Fibroblast of lung (primary cell): ENCODE data around the gene EFNB2. TPM values are rescaled to one million over a fixed set of nuclear protein-coding genes. Genes with fewer than 3 reads are reported as not detected.

ENCODE experiments used
- DNase-seq, 2 donors: peaks; one replicate each; pipeline versions ENCODE4 v3.0.0 to v3.0.0-alpha.2; 2010; ENCODE audit warnings: low read depth in 2 of 2
- H2AFZ ChIP-seq: 2 replicates; pipeline ENCODE4 v1.5.1; 2012; ENCODE audit warnings: low read length, control low read depth, inconsistent platforms
- H3K27ac ChIP-seq: 2 replicates; pipeline ENCODE4 v1.5.1; 2011; ENCODE audit warnings: low read length, control low read depth; ENCODE audit not compliant: insufficient read depth
- H3K27me3 ChIP-seq: 2 replicates; pipeline ENCODE4 v1.5.1; 2011; ENCODE audit warnings: mild to moderate bottlenecking, low read length; ENCODE audit not compliant: control insufficient read depth, insufficient read depth
- H3K36me3 ChIP-seq: 2 replicates; pipeline ENCODE4 v1.5.1; 2011; ENCODE audit warnings: low read length; ENCODE audit not compliant: control insufficient read depth, insufficient read depth
- H3K4me1 ChIP-seq: 2 replicates; pipeline ENCODE4 v1.5.1; 2011; ENCODE audit warnings: low read length; ENCODE audit not compliant: control insufficient read depth, insufficient read depth; ENCODE audit errors: extremely low read depth
- H3K4me2 ChIP-seq: 2 replicates; pipeline ENCODE4 v1.5.1; 2011; ENCODE audit warnings: low read length, control low read depth; ENCODE audit not compliant: insufficient read depth; ENCODE audit errors: extremely low read depth
- H3K4me3 ChIP-seq, 4 experiments: fragments of 200-600 bp in 1 of 4; sonication (generic) in 1 of 4; replicated peaks in 1 of 4; 2 replicates each; pipeline ENCODE4 v1.5.1; 2011 to 2016; ENCODE audit warnings: low read length in 4 of 4, low read depth in 3 of 4, mild to moderate bottlenecking in 3 of 4, control low read depth in 2 of 4, inconsistent platforms in 1 of 4, mixed read lengths in 1 of 4; ENCODE audit not compliant: insufficient read depth in 1 of 4; ENCODE audit errors: control extremely low read depth in 1 of 4
- H3K79me2 ChIP-seq: 2 replicates; pipeline ENCODE4 v1.5.1; 2012; ENCODE audit warnings: mild to moderate bottlenecking, low read length, inconsistent platforms; ENCODE audit not compliant: control insufficient read depth, insufficient read depth
- H3K9ac ChIP-seq: 2 replicates; pipeline ENCODE4 v1.5.1; 2011; ENCODE audit warnings: mild to moderate bottlenecking, low read length, control low read depth; ENCODE audit not compliant: insufficient read depth
- H3K9me3 ChIP-seq: 2 replicates; pipeline ENCODE4 v1.5.1; 2012; ENCODE audit warnings: low read depth, low read length; ENCODE audit not compliant: control insufficient read depth, insufficient read depth
- H4K20me1 ChIP-seq: 2 replicates; pipeline ENCODE4 v1.5.1; 2011; ENCODE audit warnings: low read length; ENCODE audit not compliant: control insufficient read depth, insufficient read depth; ENCODE audit errors: extremely low read depth
- CTCF ChIP-seq, 2 donors: IDR thresholded peaks in 1 of 2; conservative IDR thresholded peaks in 1 of 2; 1 replicate in 1 of 2; 2 replicates in 1 of 2; pipeline ENCODE4 v1.5.1; 2011 to 2012; ENCODE audit warnings: low read length in 2 of 2, control low read depth in 1 of 2, inconsistent platforms in 1 of 2, low read depth in 1 of 2, mild to moderate bottlenecking in 1 of 2
- EZH2 ChIP-seq: IDR thresholded peaks from 2 replicates; pipeline ENCODE4 v1.5.1; 2012; ENCODE audit warnings: low read length, control low read depth, mild to moderate bottlenecking; ENCODE audit errors: missing control alignments
- polyA plus RNA-seq, 2 donors: library from polyadenylated mRNA; depleted of rRNA in 1 of 2; stranded (reverse) in 1 of 2; unstranded in 1 of 2; fragments of >200 nt; gene quantifications; 2 replicates each; pipeline ENCODE4 v1.2.1, GENCODE V29; 2011 to 2012; ENCODE audit warnings: missing spikeins in 1 of 2
- total RNA-seq: library from RNA; depleted of rRNA; stranded (reverse); fragments of >200 nt; gene quantifications from 2 replicates; pipeline ENCODE4 v1.2.1, GENCODE V29; 2014

EFNB2 gene
- total and polyA plus RNA-seq, 2 donors (not counting 1 experiment from before 2014, with no cell fraction given): 13.5 to 20.0 TPM

- H3K4me2 ChIP-seq: no peak overlapping the region
- no peaks in the 10 kb centered on the region for H3K27me3 ChIP-seq
- H3K27ac ChIP-seq: no peak overlapping the region
- H3K4me1 ChIP-seq: no peaks in the 10 kb centered on the region
- no peaks in the 10 kb centered on the region for H3K9me3 ChIP-seq
- H3K36me3 ChIP-seq: no peaks in the 10 kb centered on the region
- TF ChIP-seq CTCF (conservative IDR thresholded peaks at IDR 0.05 in 1 of 2, IDR thresholded peaks at IDR 0.05 in 1 of 2; ENCODE audit: low read depth in 1 of 2, low read length in 2 of 2): no peak
- no peak for TF ChIP-seq EZH2
- H3K9ac ChIP-seq: no peak overlapping the region
- H3K4me3 ChIP-seq: no peak overlapping the region
- no peaks in the 10 kb centered on the region for H3K79me2 ChIP-seq
- no peak overlapping the region for H2AFZ ChIP-seq
- no peak for DNase-seq
- no peaks in the 10 kb centered on the region for H4K20me1 ChIP-seq
Observed at GRCh38 chr13:106450991-106451390, 84.5 kb downstream of the EFNB2 start.

GRCh38 chr13:106449096-106449495, 86.4 kb downstream of the EFNB2 start:
- Histone ChIP-seq H3K79me2 (no peaks in the 10 kb centered on the region), H3K9me3 (no peaks in the 10 kb centered on the region), H2AFZ (no peak overlapping the region), H3K4me3 (no peak overlapping the region), H3K27me3 (no peaks in the 10 kb centered on the region), H4K20me1 (no peaks in the 10 kb centered on the region), H3K27ac (no peak overlapping the region), H3K4me1 (no peaks in the 10 kb centered on the region), H3K4me2 (no peak overlapping the region), H3K36me3 (no peaks in the 10 kb centered on the region), H3K9ac (no peak overlapping the region)
- DNase-seq: no peak
- TF ChIP-seq CTCF (conservative IDR thresholded peaks at IDR 0.05 in 1 of 2, IDR thresholded peaks at IDR 0.05 in 1 of 2; ENCODE audit: low read depth in 1 of 2, low read length in 2 of 2) (no peak), EZH2 (no peak)

- Histone ChIP-seq H3K79me2 (no peaks in the 10 kb centered on the region), H3K27me3 (no peaks in the 10 kb centered on the region), H3K9me3 (no peaks in the 10 kb centered on the region), H3K4me1 (no peaks in the 10 kb centered on the region), H3K9ac (no peak overlapping the region), H3K4me3 (no peak overlapping the region), H4K20me1 (no peaks in the 10 kb centered on the region), H3K36me3 (no peaks in the 10 kb centered on the region), H3K27ac (no peak overlapping the region), H2AFZ (no peak overlapping the region), H3K4me2 (no peak overlapping the region)
- TF ChIP-seq EZH2 (no peak), CTCF (conservative IDR thresholded peaks at IDR 0.05 in 1 of 2, IDR thresholded peaks at IDR 0.05 in 1 of 2; ENCODE audit: low read depth in 1 of 2, low read length in 2 of 2) (no peak)
- peak in 1 of 2 donors; percentile 84 for DNase-seq
Observed at GRCh38 chr13:106445996-106446395, 89.5 kb downstream of the EFNB2 start.
